A549 (cell line): ENCODE measurements around the gene MAPK8IP3. TPM values are rescaled to one million over a fixed set of nuclear protein-coding genes. Genes with fewer than 3 reads are reported as not detected.

Source experiments
- ATAC-seq, 2 experiments: fragments of 200-7000 bp in 1 of 2; fragments of >200 bp in 1 of 2; cut with Nextera tagmentation in 1 of 2; cut with Tn5 transposase in 1 of 2; 3 replicates each; pipeline versions ENCODE4 v1.8.0 to v1.9.1; 2018 to 2020; ENCODE audit warnings: mild to moderate bottlenecking in 1 of 2, moderate library complexity in 1 of 2
- CTCF ChIA-PET: fragments of 300-600 bp; sonication (Branson Sonifier 250); formaldehyde crosslinking; extraction: SDS; loops from one replicate; lab custom pipeline; 2021; ENCODE audit warnings: antibody characterized with exemption, inconsistent platforms; lab: Yijun Ruan, JAX
- POLR2A ChIA-PET: fragments of 350-600 bp; formaldehyde crosslinking; extraction: SDS; loops from one replicate; lab custom pipeline; 2021; ENCODE audit warnings: antibody characterized with exemption, inconsistent platforms; lab: Yijun Ruan, JAX
- DNase-seq, 2 experiments: peaks; one replicate each; pipeline versions ENCODE4 v3.0.0 to v3.0.0-alpha.2; 2011 to 2016; ENCODE audit warnings: low read depth in 1 of 2, low spot score in 1 of 2
- FAIRE-seq: peaks from 2 replicates; lab custom pipeline; 2011; peaks lifted over from hg19 to GRCh38; lab: Jason Lieb, UNC
- H3K27ac ChIP-seq, 2 experiments: fragments of >200 bp; sonication (Bioruptor Twin); formaldehyde crosslinking; 3 replicates each; pipeline ENCODE4 v1.5.1; 2016 to 2017
- H3K4me1 ChIP-seq: fragments of >200 bp; sonication (Bioruptor Twin); formaldehyde crosslinking; 3 replicates; pipeline ENCODE4 v1.6.1; 2016
- H3K4me2 ChIP-seq: fragments of >200 bp; sonication (Bioruptor Twin); formaldehyde crosslinking; 3 replicates; pipeline ENCODE4 v1.6.1; 2016
- H3K4me3 ChIP-seq: fragments of >200 bp; sonication (Bioruptor Twin); formaldehyde crosslinking; 3 replicates; pipeline ENCODE4 v1.5.1; 2016
- H3K9me3 ChIP-seq: fragments of >200 bp; sonication (Bioruptor Twin); formaldehyde crosslinking; 3 replicates; pipeline ENCODE4 v1.6.1; 2016
- BHLHE40 ChIP-seq: IDR thresholded peaks from 2 replicates; pipeline ENCODE4 v1.6.1; 2012; ENCODE audit warnings: low read depth, low read length, inconsistent platforms
- CBX2 ChIP-seq: fragments of 200-600 bp; sonication (generic); IDR thresholded peaks from 2 replicates; pipeline ENCODE4 v1.6.1; 2016; ENCODE audit warnings: low read depth, mild to moderate bottlenecking, borderline replicate concordance
- CEBPB ChIP-seq, 2 experiments: fragments of >200 bp in 1 of 2; sonication (Bioruptor Twin) in 1 of 2; formaldehyde crosslinking in 1 of 2; IDR thresholded peaks; 2 replicates each; pipeline ENCODE4 v1.6.1; 2012 to 2016
- EP300 ChIP-seq, 2 experiments: fragments of >200 bp; sonication (Bioruptor Twin); formaldehyde crosslinking; IDR thresholded peaks; 2 replicates in 1 of 2; 3 replicates in 1 of 2; pipeline ENCODE4 v1.6.1; 2016 to 2017
- FOXS1 ChIP-seq: fragments of 250-450 bp; sonication (Bioruptor Pico); IDR thresholded peaks from 2 replicates; pipeline ENCODE4 v1.5.0; 2020; ENCODE audit warnings: mild to moderate bottlenecking, moderate library complexity
- HDAC2 ChIP-seq: fragments of 200-600 bp; sonication (generic); IDR thresholded peaks from 2 replicates; pipeline ENCODE4 v1.6.1; 2016
- HOXB5 ChIP-seq: fragments of 250-450 bp; sonication (Bioruptor Pico); IDR thresholded peaks from 2 replicates; pipeline ENCODE4 v1.5.0; 2020; ENCODE audit warnings: mild to moderate bottlenecking, moderate library complexity
- JUN ChIP-seq, 2 experiments: fragments of >200 bp; sonication (Bioruptor Twin); formaldehyde crosslinking; IDR thresholded peaks; 2 replicates in 1 of 2; 3 replicates in 1 of 2; pipeline ENCODE4 v1.6.1; 2016 to 2017
- MAFK ChIP-seq: fragments of 450-650 bp; IDR thresholded peaks from 2 replicates; pipeline ENCODE4 v1.6.1; 2014; ENCODE audit not compliant: partially characterized antibody
- MAZ ChIP-seq: fragments of 150-350 bp; IDR thresholded peaks from 2 replicates; pipeline ENCODE4 v1.6.1; 2014; ENCODE audit warnings: antibody characterized with exemption, low read depth, low read length, borderline replicate concordance
- MYC ChIP-seq: IDR thresholded peaks from 2 replicates; pipeline ENCODE4 v1.6.1; 2012; ENCODE audit warnings: mild to moderate bottlenecking, inconsistent platforms, low read length, improper control_type of control experiment, borderline replicate concordance
- NFE2L2 ChIP-seq: fragments of 150-350 bp; conservative IDR thresholded peaks from 2 replicates; pipeline ENCODE4 v1.6.1; 2014; ENCODE audit warnings: low read length
- NPAS2 ChIP-seq: fragments of 250-450 bp; sonication (Bioruptor Pico); IDR thresholded peaks from 2 replicates; pipeline ENCODE4 v1.8.0; 2022; ENCODE audit warnings: mild to moderate bottlenecking, moderate library complexity, borderline replicate concordance
- POLR2A ChIP-seq: IDR thresholded peaks from 2 replicates; pipeline ENCODE4 v1.6.1; 2012; ENCODE audit warnings: mild to moderate bottlenecking, low read length
- POLR2AphosphoS2 ChIP-seq: conservative IDR thresholded peaks from 2 replicates; pipeline ENCODE4 v1.6.1; 2012; ENCODE audit warnings: low read length, improper control_type of control experiment, inconsistent platforms
- RAD21 ChIP-seq, 2 experiments: fragments of >200 bp in 1 of 2; sonication (Bioruptor Twin) in 1 of 2; formaldehyde crosslinking in 1 of 2; IDR thresholded peaks in 1 of 2; conservative IDR thresholded peaks in 1 of 2; 2 replicates in 1 of 2; 3 replicates in 1 of 2; pipeline ENCODE4 v1.6.1; 2012 to 2018; ENCODE audit warnings: inconsistent platforms in 1 of 2
- RCOR1 ChIP-seq: fragments of 150-350 bp; IDR thresholded peaks from 2 replicates; pipeline ENCODE4 v1.6.1; 2014; ENCODE audit warnings: antibody characterized with exemption, low read length, low read depth
- SREBF2 ChIP-seq: fragments of 450-650 bp; IDR thresholded peaks from 2 replicates; pipeline ENCODE4 v1.6.1; 2014; ENCODE audit warnings: mild to moderate bottlenecking, moderate library complexity
- TFCP2L1 ChIP-seq: fragments of 250-450 bp; sonication (Bioruptor Pico); IDR thresholded peaks from 2 replicates; pipeline ENCODE4 v1.5.0; 2021; ENCODE audit warnings: mild to moderate bottlenecking
- ZC3H11A ChIP-seq: fragments of 450-650 bp; IDR thresholded peaks from 2 replicates; pipeline ENCODE4 v1.6.1; 2014; ENCODE audit warnings: antibody characterized with exemption, mild to moderate bottlenecking
- ZNF302 ChIP-seq: fragments of 250-450 bp; sonication (Bioruptor Pico); IDR thresholded peaks from 2 replicates; pipeline ENCODE4 v1.9.0; 2021; ENCODE audit warnings: inconsistent platforms, mild to moderate bottlenecking, moderate library complexity
- WGBS: methylation state at CpG from one replicate; pipeline ENCODE4 v1.1.6; 2017; ENCODE audit errors: missing lambda C conversion rate; 5-methylcytosine and 5-hydroxymethylcytosine counted together
- polyA plus RNA-seq, 4 experiments: library from polyadenylated mRNA; depleted of rRNA in 3 of 4; stranded (reverse); fragments of >200 nt; fragmentation: RNase III in 1 of 4; extraction: RNeasy Plus Mini Kit Qiagen cat#74134 plus additional on column Dnase treatment in 1 of 4; gene quantifications; 2 replicates in 3 of 4; 3 replicates in 1 of 4; pipeline ENCODE4 v1.2.3, GENCODE V29; 2011 to 2017
- TF ChIP-seq, protein P1 (sequence below): IDR thresholded peaks from 2 replicates; pipeline ENCODE4 v1.6.1; 2012
- TF ChIP-seq, protein P2 (sequence below): fragments of 250-450 bp; sonication (Bioruptor Pico); IDR thresholded peaks from 2 replicates; pipeline ENCODE4 v1.5.0; 2020; ENCODE audit warnings: low read depth, mild to moderate bottlenecking, moderate library complexity
- TF ChIP-seq, protein P3 (sequence below): fragments of >200 bp; sonication (Bioruptor Twin); formaldehyde crosslinking; IDR thresholded peaks from 2 replicates; pipeline ENCODE4 v1.6.1; 2016
- TF ChIP-seq, protein P4 (sequence below): fragments of >200 bp; sonication (Bioruptor Twin); formaldehyde crosslinking; IDR thresholded peaks from 3 replicates; pipeline ENCODE4 v1.6.1; 2016

Gene MAPK8IP3
- polyA plus RNA-seq, 2 of the 4 experiments (the other 2 are of a cell fraction) = 12.0 to 53.3 TPM

DNA sequence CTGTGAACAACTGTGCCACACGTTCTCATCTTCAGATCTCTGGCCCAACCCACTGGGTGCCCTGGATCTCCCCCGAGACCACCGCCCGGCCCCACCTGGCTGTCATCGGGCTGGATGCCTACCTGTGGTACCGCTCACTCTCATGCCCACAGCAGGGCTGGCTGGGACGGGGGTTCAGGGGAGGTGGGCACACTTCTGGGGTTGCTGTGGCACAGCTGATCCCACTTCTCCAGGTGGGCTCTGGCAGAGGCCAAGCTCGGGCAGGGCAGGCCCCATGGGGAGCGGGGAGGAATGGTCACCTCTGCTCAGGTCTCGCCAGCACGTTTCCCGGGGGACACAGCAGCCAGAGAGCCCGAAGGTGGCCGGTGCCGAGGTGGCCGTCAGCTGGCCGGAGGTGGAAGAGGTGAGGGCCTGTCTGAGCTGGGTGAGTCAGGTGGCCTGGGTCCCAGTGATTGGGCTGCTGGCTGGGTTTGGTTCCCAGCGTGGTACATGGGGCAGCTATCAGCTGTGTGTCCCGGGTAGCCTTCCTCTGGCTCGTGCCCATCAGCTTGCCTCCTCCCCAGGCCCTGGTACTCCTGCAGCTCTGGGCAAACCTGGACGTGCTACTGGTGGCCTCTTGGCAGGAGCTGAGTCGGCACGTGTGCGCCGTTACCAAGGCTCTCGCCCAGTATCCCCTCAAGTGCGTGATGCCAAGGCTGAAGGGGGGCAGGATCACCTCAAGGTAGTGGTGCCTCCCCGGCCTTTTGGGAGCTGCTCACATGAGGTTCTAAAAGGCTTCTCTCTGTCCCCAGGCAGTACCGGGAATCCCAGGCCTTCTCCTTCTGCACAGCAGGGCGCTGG lies 69.2 kb downstream of the MAPK8IP3 start:
- POLR2A ChIA-PET = no interaction called here
- TF ChIP-seq MAFK = peak; percentile 10
- TF ChIP-seq HOXB5 (CRISPR knock-in tag) = no peak
- 92% methylated on average over 19 of the region's 30 CpGs for WGBS

DNA sequence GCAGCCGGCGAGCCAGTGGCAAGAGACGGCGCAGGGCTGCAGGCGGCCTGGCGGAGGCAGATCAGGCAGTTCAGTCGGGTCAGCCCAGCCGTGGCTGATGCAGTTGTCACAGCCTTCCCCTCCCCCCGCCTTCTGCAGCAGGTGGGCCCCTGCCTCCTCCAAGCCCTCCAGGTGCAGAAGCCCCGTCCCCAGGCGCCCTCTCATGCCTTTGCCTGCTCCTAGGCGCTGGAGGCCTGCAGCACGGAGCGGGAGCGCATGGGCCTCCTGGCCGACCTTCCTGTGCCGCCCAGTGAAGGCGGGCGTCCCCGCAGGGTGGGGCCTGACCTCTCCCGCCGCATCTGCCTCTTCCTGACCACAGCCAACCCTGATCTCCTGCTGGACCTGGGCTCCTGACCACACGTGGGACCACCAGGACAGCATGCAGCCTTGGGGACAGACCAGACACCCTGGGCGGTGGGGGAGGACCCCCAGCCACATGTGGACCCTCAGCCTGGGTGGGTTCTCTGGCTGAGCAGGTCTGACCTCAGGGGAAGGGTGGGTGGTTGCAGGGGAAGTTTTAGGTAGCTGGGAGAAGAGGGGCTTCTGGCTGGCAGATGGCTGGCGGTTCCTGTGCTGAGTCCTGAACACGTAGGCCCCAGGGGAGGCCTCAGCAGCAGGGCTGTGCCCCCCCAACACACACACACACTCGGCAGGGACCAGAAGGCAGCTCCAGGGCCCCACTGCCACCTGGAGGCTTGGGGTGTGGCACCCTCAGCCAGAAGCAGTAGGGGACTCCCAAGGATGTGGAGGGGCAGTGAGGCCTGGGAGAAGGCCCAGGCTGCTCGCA lies 70.1 kb downstream of the MAPK8IP3 start:
- H3K27ac ChIP-seq = no peak overlapping the region
- H3K9me3 ChIP-seq = no peaks in the 10 kb centered on the region
- H3K4me2 ChIP-seq = no peak overlapping the region
- H3K4me1 ChIP-seq = peaks cover 17% of the 10 kb centered on the region
- 90% methylated on average over 18 of the region's 28 CpGs for WGBS
- ChIA-PET CTCF (interaction anchor here (1.6 to 2.3 kb wide), 2 partner anchors 11 to 153 kb away, joined by 6 to 13 read pairs; no protein-coding TSS in a partner anchor), POLR2A (no interaction called here)
- ATAC-seq = no peak
- no peak for DNase-seq
- H3K4me3 ChIP-seq = no peak overlapping the region
- TF ChIP-seq RCOR1 (no peak), CEBPB (IDR thresholded peaks at IDR 0.05) (no peak), MYC (no peak), TFCP2L1 (CRISPR knock-in tag) (no peak), BHLHE40 (no peak), HDAC2 (no peak), MAZ (no peak), SREBF2 (no peak), NFE2L2 (no peak)
- TF ChIP-seq, protein P1, sequence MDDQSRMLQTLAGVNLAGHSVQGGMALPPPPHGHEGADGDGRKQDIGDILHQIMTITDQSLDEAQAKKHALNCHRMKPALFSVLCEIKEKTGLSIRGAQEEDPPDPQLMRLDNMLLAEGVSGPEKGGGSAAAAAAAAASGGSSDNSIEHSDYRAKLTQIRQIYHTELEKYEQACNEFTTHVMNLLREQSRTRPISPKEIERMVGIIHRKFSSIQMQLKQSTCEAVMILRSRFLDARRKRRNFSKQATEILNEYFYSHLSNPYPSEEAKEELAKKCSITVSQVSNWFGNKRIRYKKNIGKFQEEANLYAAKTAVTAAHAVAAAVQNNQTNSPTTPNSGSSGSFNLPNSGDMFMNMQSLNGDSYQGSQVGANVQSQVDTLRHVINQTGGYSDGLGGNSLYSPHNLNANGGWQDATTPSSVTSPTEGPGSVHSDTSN = no peak
- TF ChIP-seq, protein P2, sequence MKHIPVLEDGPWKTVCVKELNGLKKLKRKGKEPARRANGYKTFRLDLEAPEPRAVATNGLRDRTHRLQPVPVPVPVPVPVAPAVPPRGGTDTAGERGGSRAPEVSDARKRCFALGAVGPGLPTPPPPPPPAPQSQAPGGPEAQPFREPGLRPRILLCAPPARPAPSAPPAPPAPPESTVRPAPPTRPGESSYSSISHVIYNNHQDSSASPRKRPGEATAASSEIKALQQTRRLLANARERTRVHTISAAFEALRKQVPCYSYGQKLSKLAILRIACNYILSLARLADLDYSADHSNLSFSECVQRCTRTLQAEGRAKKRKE (CRISPR knock-in tag) = no peak
- TF ChIP-seq, protein P3, sequence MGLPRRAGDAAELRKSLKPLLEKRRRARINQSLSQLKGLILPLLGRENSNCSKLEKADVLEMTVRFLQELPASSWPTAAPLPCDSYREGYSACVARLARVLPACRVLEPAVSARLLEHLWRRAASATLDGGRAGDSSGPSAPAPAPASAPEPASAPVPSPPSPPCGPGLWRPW = no peak
- no peak for FAIRE-seq

More for the DNA sequence above, 69.2 kb downstream of the MAPK8IP3 start:
- H3K9me3 ChIP-seq = no peaks in the 10 kb centered on the region
- peaks cover 16% of the 10 kb centered on the region for H3K4me1 ChIP-seq
- ATAC-seq (no peak), FAIRE-seq (no peak), DNase-seq (no peak)
- CTCF ChIA-PET = interaction anchor here (1.0 to 2.3 kb wide), 4 partner anchors 10 to 97 kb away, joined by 4 to 13 read pairs (median 5); partner anchors contain the start of gene JPT2
- H3K4me3 ChIP-seq = no peak overlapping the region
- H3K4me2 ChIP-seq = no peak overlapping the region
- no peak overlapping the region for H3K27ac ChIP-seq

DNA sequence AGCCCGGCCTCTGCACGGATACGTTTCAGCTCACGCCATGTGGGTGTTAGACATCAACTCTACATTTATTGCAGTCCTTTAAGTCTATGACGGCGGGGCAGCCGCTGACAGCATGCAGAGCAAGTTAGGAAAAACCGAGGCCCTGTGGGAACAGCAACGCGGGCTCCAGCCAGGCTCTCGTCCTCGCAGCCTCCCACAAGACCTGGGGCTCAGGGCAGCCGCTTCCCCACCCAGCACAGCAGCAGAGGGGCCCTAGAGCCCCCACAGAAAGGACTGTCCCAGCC lies 70.6 kb downstream of the MAPK8IP3 start:
- Histone ChIP-seq H3K27ac (no peak overlapping the region), H3K4me1 (peaks cover 23% of the 10 kb centered on the region)
- ATAC-seq = no peak
- 94% methylated on average over 13 of the region's 13 CpGs for WGBS
- no peak for TF ChIP-seq BHLHE40
- TF ChIP-seq MAZ = no peak
- no peak for TF ChIP-seq HOXB5 (CRISPR knock-in tag)
- no peak for TF ChIP-seq POLR2A
- TF ChIP-seq, protein P2 (CRISPR knock-in tag) = no peak
- TF ChIP-seq NPAS2 (CRISPR knock-in tag) = no peak
- TF ChIP-seq JUN (IDR thresholded peaks at IDR 0.05) = no peak
- TF ChIP-seq RAD21 (conservative IDR thresholded peaks at IDR 0.05 in 1 of 2, IDR thresholded peaks at IDR 0.05 in 1 of 2) = no peak
- TF ChIP-seq, protein P4, sequence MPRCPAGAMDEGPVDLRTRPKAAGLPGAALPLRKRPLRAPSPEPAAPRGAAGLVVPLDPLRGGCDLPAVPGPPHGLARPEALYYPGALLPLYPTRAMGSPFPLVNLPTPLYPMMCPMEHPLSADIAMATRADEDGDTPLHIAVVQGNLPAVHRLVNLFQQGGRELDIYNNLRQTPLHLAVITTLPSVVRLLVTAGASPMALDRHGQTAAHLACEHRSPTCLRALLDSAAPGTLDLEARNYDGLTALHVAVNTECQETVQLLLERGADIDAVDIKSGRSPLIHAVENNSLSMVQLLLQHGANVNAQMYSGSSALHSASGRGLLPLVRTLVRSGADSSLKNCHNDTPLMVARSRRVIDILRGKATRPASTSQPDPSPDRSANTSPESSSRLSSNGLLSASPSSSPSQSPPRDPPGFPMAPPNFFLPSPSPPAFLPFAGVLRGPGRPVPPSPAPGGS = no peak
- no peak for TF ChIP-seq ZNF302 (CRISPR knock-in tag)
- TF ChIP-seq HDAC2 = no peak
- TF ChIP-seq CBX2 = no peak
- TF ChIP-seq EP300 (IDR thresholded peaks at IDR 0.05) = no peak
- TF ChIP-seq SREBF2 = no peak
- no peak for TF ChIP-seq ZC3H11A
- no peak for TF ChIP-seq FOXS1 (CRISPR knock-in tag)
- TF ChIP-seq POLR2AphosphoS2 = no peak
- TF ChIP-seq, all 56 proteins: peak for 0
- DNase-seq = no peak
- ChIA-PET CTCF (interaction anchor here (1.6 kb wide), 1 partner anchor 153 kb away, joined by 6 read pairs; no protein-coding TSS in a partner anchor), POLR2A (no interaction called here)
- FAIRE-seq = no peak
- Histone ChIP-seq H3K9me3 (no peaks in the 10 kb centered on the region), H3K4me3 (no peak overlapping the region), H3K4me2 (no peak overlapping the region)
